Hepatocyte (in vitro differentiated cells): ENCODE results near the gene RDH14.

Source experiments
- CTCF ChIP-seq: fragments of 200-600 bp; sonication (generic); IDR thresholded peaks from 2 replicates; pipeline ENCODE4 v1.5.1; 2016; ENCODE audit warnings: antibody characterized with exemption, mild to moderate bottlenecking; ENCODE audit not compliant: poor library complexity
- EZH2 ChIP-seq: fragments of 200-600 bp; sonication (generic); IDR thresholded peaks from 2 replicates; pipeline ENCODE4 v1.6.1; 2016; ENCODE audit warnings: antibody characterized with exemption, mild to moderate bottlenecking, borderline replicate concordance

- TF ChIP-seq CTCF (no peak), EZH2 (no peak)
These were observed 43.5 kb upstream of the RDH14 start for GRCh38 chr2:18603854-18604530.
